GM21786 (cell line): ENCODE measurements around the gene FAM240B.

Experiments
- ATAC-seq: cut with Tn5 transposase; IDR thresholded peaks from one replicate; pipeline ENCODE4 v1.9.1; 2021; ENCODE audit not compliant: unreplicated experiment

FAM240B gene

GRCh38 chr9:38720083-38720745 is at the start of gene FAM240B:
Gene FAM240B, minus strand, starts transcription at chr9:38720133. Its CDS starts 16,134 bp downstream, at chr9:38703999.
- ATAC-seq, result no peak

- no peak for ATAC-seq
Measured at GRCh38 chr9:38768351-38768761, 48.4 kb upstream of the FAM240B start.

- ATAC-seq, result no peak
Measured at GRCh38 chr9:38765101-38765500, 45.2 kb upstream of the FAM240B start.

- no peak for ATAC-seq
Measured at GRCh38 chr9:38761999-38762398, 42.1 kb upstream of the FAM240B start.

GRCh38 chr9:38761339-38761738 is 41.4 kb upstream of the FAM240B start:
- no peak for ATAC-seq

- no peak for ATAC-seq
Measured at GRCh38 chr9:38756702-38757101, 36.8 kb upstream of the FAM240B start.

- ATAC-seq, result no peak
Measured at GRCh38 chr9:38747941-38748340, 28.0 kb upstream of the FAM240B start.

GRCh38 chr9:38747067-38747466 is 27.1 kb upstream of the FAM240B start:
- no peak for ATAC-seq

- ATAC-seq, result no peak
Measured at GRCh38 chr9:38746303-38746702, 26.4 kb upstream of the FAM240B start.

- no peak for ATAC-seq
Measured at GRCh38 chr9:38744484-38744883, 24.6 kb upstream of the FAM240B start.

GRCh38 chr9:38737246-38737645 is 17.3 kb upstream of the FAM240B start:
- ATAC-seq, result no peak

- no peak for ATAC-seq
Measured at GRCh38 chr9:38734831-38735230, 14.9 kb upstream of the FAM240B start.

- ATAC-seq, result no peak
Measured at GRCh38 chr9:38733503-38733902, 13.6 kb upstream of the FAM240B start.

GRCh38 chr9:38732885-38733284 is 13.0 kb upstream of the FAM240B start:
- no peak for ATAC-seq

GRCh38 chr9:38727497-38728001 is 7.6 kb upstream of the FAM240B start:
- ATAC-seq, result no peak

GRCh38 chr9:38724754-38725153 is 4.8 kb upstream of the FAM240B start:
- no peak for ATAC-seq

GRCh38 chr9:38718148-38718547 is 1.8 kb downstream of the FAM240B start:
- no peak for ATAC-seq

- ATAC-seq, result no peak
Measured at GRCh38 chr9:38715684-38716083, 4.2 kb downstream of the FAM240B start.

GRCh38 chr9:38713426-38713825 is 6.5 kb downstream of the FAM240B start:
- ATAC-seq, result no peak

GRCh38 chr9:38708759-38709158 is 11.2 kb downstream of the FAM240B start:
- no peak for ATAC-seq

GRCh38 chr9:38707885-38708637 is 11.9 kb downstream of the FAM240B start:
- no peak for ATAC-seq

GRCh38 chr9:38706493-38706892 is 13.4 kb downstream of the FAM240B start:
- no peak for ATAC-seq
